HTERT RPE-1 (cell line): ENCODE measurements around the gene RIBC2.

Experiments used
- in situ Hi-C: fragments of 300-500 bp; cut with MboI; formaldehyde crosslinking; loops from 4 replicates; pipeline ENCODE4 v1.14.3; 2020; ENCODE audit warnings: low sequenced_read_pairs

Gene RIBC2

DNA sequence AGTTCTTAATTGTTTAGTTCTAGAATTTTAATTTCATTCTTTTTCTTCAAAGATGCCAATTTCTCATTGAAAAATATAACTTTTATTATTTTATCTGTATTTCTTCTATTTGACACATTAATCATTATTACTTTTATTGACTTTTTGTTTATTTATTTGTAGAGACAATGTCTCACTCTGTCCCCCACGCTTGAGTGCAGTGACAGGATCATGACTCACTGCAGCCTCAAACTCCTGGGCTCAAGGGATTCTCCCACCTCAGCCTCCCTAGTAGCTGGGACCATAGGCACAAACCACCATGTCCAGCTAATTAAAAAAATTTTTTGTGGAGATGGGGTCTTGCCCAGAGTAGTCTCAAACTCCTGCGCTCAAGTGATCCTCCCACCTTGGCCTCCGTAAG lies 58.9 kb downstream of the RIBC2 start:
- in situ Hi-C loops, result no loop called here

DNA sequence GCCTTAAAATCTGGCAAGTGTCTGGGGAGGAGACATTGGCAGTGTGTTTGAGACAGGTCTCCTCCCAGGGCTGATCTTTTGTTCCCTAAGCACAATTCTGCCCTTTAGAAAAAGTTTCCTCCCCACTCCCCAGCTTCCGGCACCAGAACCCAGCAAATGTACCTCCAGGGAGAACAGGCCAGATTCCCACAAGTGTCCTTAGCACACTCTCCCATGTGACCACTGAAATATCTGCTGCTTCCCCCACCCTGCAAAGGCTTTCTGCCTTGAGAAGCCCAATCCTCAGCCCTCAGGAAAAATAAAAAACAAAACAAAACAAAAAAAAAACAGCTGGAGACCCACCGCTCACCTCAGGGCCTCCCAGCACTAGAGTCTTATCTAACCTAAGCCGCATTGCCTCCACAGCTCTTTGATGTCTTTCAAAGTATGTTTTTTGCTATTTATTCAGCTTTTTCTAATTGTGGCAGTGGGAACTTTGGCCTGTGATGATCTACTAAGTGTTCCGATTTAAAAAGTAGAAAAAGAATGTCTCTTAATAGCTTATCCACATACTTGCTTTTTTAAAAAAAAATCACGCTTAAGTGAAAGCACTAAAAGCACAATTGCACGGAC lies 60.2 kb downstream of the RIBC2 start:
- in situ Hi-C loops, result no loop called here

DNA sequence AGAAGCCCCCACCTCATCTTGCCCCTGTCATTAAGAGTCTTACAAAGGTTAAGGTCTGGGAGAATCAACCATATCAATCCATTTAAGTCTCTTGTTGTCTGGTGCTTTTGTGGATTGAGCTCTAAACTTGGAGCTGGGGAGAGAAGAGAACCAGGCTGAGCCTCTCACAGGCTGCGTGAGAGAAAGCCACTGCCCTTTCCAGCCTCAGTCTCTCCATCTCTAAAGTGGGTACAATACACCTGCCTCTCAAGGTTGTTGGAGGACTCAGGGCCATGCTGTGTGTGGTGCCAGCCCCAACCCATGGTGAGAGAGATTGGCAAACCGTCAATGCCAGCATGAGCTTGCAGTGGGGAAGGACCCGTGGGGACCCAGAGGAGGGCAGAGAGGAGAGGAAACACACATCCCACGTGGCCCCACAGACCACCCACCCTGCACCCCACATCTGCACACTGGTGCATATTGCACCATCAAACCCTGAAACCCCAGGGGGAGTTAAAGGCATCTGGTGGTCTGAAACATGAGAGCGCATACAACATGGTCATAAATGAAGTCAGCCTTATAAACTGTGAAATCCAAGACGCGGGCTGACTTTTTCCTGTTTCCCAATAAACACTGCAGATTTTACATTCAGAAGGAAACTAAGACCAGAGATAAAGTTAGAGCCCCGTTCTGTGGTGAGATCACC lies 61.7 kb downstream of the RIBC2 start:
- in situ Hi-C loops, result no loop called here

DNA sequence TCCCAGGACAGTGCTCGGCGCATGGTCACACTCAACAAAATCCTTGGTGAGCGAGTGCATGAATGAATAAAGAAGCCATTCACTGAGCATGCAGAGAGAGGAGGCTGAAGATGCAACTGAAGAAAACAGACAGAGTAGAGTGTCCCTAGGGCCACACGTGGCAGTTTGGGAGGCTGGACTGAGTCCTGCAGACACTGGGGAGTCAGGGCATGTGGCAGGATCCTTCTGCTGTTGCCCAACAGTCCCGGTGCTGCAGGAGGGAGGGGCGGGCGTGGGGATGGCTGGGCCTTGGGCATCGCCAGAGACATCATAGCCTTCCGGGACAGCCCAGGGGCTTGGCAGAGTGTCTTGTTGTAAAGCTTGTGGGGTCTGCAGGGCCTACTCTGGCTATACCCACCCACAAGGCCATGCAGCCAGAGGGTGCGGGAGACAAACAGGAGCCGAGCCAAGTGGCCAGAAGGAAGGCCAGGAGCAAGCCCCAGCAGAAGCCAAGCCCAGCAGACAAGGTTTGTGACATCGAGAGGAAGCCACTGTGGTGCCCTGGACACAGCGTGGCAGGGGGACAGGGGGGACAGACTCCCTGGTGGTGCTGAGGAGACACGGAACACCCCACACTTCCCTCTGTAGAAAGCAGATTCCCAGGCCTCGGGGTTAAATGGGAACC lies 62.5 kb downstream of the RIBC2 start:
- in situ Hi-C loops, result no loop called here

DNA sequence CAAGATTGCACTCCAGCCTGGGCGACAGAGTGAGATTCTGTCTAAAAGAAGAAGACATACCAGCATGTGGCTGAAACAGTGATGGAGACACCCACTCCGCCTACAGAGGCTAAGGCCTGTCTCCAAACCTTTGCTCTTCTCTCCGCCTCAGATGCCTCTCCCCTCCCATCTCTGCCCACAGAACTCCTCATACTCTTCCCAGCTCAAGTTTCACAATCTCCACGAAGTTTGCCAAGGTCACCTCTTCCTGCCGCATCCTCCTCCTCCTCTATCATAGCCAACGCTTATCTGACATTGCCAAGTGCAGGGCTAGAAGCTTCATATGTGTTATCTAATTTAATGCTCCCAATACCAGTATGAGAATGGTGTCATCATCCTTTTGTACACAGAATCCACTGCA lies 63.3 kb downstream of the RIBC2 start:
- in situ Hi-C loops, result no loop called here

DNA sequence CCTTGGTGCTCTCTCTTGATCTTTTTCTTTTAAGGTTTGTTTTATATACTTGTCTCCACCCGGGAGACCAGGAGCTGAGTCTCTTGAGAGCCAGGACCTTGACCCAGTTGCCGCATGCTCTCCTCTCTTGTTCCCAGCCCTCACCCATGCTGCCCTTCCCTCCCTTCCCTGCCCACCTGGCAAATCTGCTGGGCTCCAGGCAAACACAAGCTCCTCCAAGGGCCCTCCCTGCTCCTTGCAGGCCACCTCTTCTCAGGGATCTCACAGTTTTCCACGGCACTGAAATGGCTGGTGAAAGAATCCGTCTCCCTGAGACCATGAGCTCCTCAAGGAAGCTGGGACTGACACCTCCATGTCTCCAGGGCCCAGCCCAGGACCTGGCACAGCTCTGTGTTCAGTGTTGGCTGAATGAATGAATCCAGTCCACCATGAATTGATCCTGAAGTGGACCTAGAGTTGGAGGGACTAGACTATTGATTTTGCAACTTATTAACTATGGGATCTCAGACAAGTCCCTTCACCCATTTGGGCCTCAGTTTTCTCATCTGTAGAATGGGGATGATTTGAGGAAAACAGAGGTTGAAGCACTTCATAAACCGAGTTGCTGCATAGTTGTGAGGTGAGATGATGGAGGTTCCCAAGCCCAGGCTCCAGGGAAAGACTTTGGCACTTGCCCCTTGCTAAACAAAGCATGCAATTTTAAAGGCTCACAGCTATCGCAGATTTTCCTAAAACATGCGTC lies 64.0 kb downstream of the RIBC2 start:
- in situ Hi-C loops, result no loop called here

DNA sequence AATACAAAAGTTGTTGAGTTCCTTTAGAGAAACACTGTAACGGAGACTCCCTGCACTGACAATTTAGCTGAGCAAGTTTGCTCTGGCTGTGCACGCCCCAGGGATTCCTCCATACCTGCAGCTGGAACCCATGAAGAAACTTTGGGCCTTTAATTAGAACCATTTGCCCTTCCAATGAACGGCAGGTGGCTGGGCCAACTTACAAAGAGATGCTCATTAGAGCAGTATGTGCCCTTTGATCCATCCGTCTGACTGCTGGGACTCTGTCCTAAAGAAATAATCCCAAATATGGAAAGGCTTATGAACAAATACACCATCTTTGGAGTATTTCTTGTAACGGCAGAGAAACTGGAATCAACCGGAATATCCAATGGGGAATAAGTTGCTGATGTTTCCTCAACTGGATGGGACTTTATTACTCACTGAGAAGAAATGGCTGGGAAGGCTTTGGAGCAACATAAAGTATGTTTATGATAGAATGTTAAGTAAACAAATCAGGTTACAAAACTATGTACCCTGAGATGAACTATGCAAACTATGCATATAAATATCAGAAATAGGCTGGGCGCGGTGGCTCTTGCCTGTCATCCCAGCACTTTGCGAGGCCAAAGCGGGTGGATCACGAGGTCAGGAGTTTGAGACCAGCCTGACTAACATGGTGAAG lies 64.7 kb downstream of the RIBC2 start:
- in situ Hi-C loops, result no loop called here

DNA sequence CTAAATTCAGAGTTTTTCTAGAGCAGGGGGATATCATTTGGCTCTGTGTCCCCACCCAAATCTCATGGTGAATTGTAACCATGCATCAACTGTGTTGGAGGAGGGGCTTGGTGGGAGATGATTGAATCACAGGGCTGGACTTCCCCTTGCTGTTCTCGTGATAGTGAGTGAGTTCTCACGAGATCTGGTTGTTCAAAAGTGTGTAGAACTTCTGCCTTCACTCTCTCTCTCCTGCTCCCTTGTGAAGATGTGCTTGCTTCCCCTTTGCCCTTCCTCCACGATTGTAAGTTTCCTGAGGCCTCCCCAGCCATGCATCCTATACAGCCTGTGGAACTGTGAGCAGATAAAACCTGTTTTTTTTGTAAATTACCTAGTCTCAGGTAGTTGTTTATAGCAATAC lies 67.2 kb downstream of the RIBC2 start:
- in situ Hi-C loops, result no loop called here

DNA sequence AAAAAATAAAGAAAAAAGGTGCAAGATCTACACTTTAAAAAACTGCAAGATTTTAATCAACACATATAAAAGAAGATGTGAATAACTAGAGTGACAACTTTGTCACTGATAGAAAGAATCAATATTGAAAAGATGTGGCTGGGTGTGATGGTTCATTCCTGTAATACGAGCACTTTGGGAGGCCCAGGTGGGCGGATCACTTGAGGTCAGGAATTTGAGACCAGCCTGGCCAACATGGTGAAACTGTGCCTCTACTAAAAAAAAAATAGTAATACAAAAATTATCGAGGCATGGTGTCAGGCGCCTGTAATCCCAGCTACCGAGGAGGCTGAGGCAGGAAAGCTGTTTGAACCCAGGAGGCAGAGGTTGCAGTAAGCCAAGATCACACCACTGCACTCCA lies 68.2 kb downstream of the RIBC2 start:
- in situ Hi-C loops, result no loop called here
